GM12878 (cell line): ENCODE data around the gene MBD3. TPM values are rescaled to one million over a fixed set of nuclear protein-coding genes. Genes with fewer than 3 reads are reported as not detected.

Source experiments
- ATAC-seq: fragments of 200-7000 bp; cut with Tn5 transposase; 3 replicates; pipeline ENCODE4 v1.9.1; 2020; ENCODE audit warnings: mild to moderate bottlenecking, moderate library complexity
- BruUV-seq: library from RNA; stranded (reverse); fragments of 400-500 nt; replicated peaks from 2 replicates; lab custom pipeline; 2021; lab: Mats Ljungman, UMichigan
- CTCF ChIA-PET: fragments of 300-600 bp; sonication (Branson Sonifier 250); formaldehyde crosslinking; extraction: SDS; loops from one replicate; lab custom pipeline; 2021; ENCODE audit warnings: inconsistent platforms; lab: Yijun Ruan, JAX
- POLR2A ChIA-PET: fragments of 350-600 bp; formaldehyde crosslinking; extraction: SDS; loops from one replicate; lab custom pipeline; 2021; ENCODE audit warnings: inconsistent platforms; lab: Charles Lee
- RAD21 ChIA-PET: fragments of 300-600 bp; sonication (Branson Sonifier 250); formaldehyde crosslinking; loops from one replicate; lab custom pipeline; 2023; ENCODE audit warnings: antibody characterized with exemption; ENCODE audit not compliant: unreplicated experiment; lab: Charles Lee
- SMC1A ChIA-PET: fragments of 300-600 bp; sonication (Branson Sonifier 250); formaldehyde crosslinking; loops from one replicate; lab custom pipeline; 2023; ENCODE audit not compliant: unreplicated experiment, uncharacterized antibody; lab: Charles Lee
- DNase-seq: peaks from one replicate; pipeline ENCODE4 v3.0.0-alpha.2; 2011; ENCODE audit warnings: low read depth, low spot score
- FAIRE-seq: peaks from 3 replicates; lab custom pipeline; 2011; peaks lifted over from hg19 to GRCh38; lab: Jason Lieb, UNC
- H2AFZ ChIP-seq: 2 replicates; pipeline ENCODE4 v1.6.0; 2011; ENCODE audit warnings: low read depth, low read length, control low read depth; ENCODE audit not compliant: control insufficient read depth
- H3K27ac ChIP-seq: 2 replicates; pipeline ENCODE4 v1.5.1; 2011; ENCODE audit warnings: control low read depth; ENCODE audit not compliant: control insufficient read depth, insufficient read depth
- H3K27me3 ChIP-seq, 2 experiments: replicated peaks in 1 of 2; 2 replicates each; pipeline versions ENCODE4 v1.6.0 to v1.6.1; 2011; ENCODE audit warnings: low read length in 1 of 2; ENCODE audit not compliant: control insufficient read depth in 2 of 2, insufficient read depth in 2 of 2
- H3K36me3 ChIP-seq, 2 experiments: 2 replicates each; pipeline ENCODE4 v1.5.1; 2011; ENCODE audit warnings: low read length in 1 of 2; ENCODE audit not compliant: control insufficient read depth in 2 of 2, insufficient read depth in 2 of 2
- H3K4me1 ChIP-seq: 2 replicates; pipeline ENCODE4 v1.6.1; 2011; ENCODE audit warnings: mild to moderate bottlenecking, low read length, moderate library complexity, mixed read lengths; ENCODE audit not compliant: control insufficient read depth, insufficient read depth
- H3K4me2 ChIP-seq: 2 replicates; pipeline ENCODE4 v1.6.0; 2011; ENCODE audit warnings: control low read depth; ENCODE audit not compliant: control insufficient read depth, insufficient read depth
- H3K4me3 ChIP-seq: fragments of 200-600 bp; sonication (generic); 2 replicates; pipeline ENCODE4 v1.5.1; 2016
- H3K79me2 ChIP-seq: 2 replicates; pipeline ENCODE4 v1.6.0; 2011; ENCODE audit warnings: low read length; ENCODE audit not compliant: control insufficient read depth, insufficient read depth
- H3K9ac ChIP-seq: 2 replicates; pipeline ENCODE4 v1.8.0; 2011; ENCODE audit warnings: low read length, control low read depth, mixed read lengths; ENCODE audit not compliant: control insufficient read depth, insufficient read depth
- H3K9me3 ChIP-seq: replicated peaks from 3 replicates; pipeline ENCODE4 v1.5.1; 2011; ENCODE audit warnings: mild to moderate bottlenecking, low read length; ENCODE audit not compliant: control insufficient read depth, insufficient read depth
- H4K20me1 ChIP-seq: 2 replicates; pipeline ENCODE4 v1.6.0; 2011; ENCODE audit not compliant: control insufficient read depth, insufficient read depth
- CTCF ChIP-seq, 3 experiments: IDR thresholded peaks in 2 of 3; conservative IDR thresholded peaks in 1 of 3; 2 replicates each; pipeline ENCODE4 v1.5.1; 2011; ENCODE audit warnings: low read depth in 3 of 3, low read length in 3 of 3, mild to moderate bottlenecking in 3 of 3, control low read depth in 2 of 3, moderate library complexity in 2 of 3, inconsistent platforms in 1 of 3, mixed read lengths in 1 of 3; ENCODE audit not compliant: control insufficient read depth in 2 of 3, insufficient read depth in 1 of 3; ENCODE audit errors: extremely low read depth in 1 of 3
- DPF2 ChIP-seq: fragments of 450-650 bp; IDR thresholded peaks from 2 replicates; pipeline ENCODE4 v1.6.1; 2017; ENCODE audit warnings: mild to moderate bottlenecking
- EED ChIP-seq: sonication (generic); IDR thresholded peaks from 2 replicates; pipeline ENCODE4 v1.6.1; 2016; ENCODE audit warnings: antibody characterized with exemption, low read depth
- IRF4 ChIP-seq: IDR thresholded peaks from 2 replicates; pipeline ENCODE4 v1.6.1; 2011; ENCODE audit warnings: low read depth, low read length
- MTA3 ChIP-seq: IDR thresholded peaks from 2 replicates; pipeline ENCODE4 v1.6.1; 2012; ENCODE audit warnings: low read length, inconsistent platforms, borderline replicate concordance
- NR2C1 ChIP-seq: fragments of 450-650 bp; IDR thresholded peaks from 2 replicates; pipeline ENCODE4 v1.6.1; 2017; ENCODE audit warnings: antibody characterized with exemption, mild to moderate bottlenecking, moderate library complexity
- POLR2A ChIP-seq: IDR thresholded peaks from 2 replicates; pipeline ENCODE4 v1.6.1; 2011; ENCODE audit warnings: low read depth, mild to moderate bottlenecking, low read length
- SKIL ChIP-seq: fragments of 450-650 bp; IDR thresholded peaks from 2 replicates; pipeline ENCODE4 v1.6.1; 2017; ENCODE audit warnings: mild to moderate bottlenecking, low read depth, inconsistent platforms; ENCODE audit not compliant: poor library complexity, severe bottlenecking
- STAT1 ChIP-seq: fragments of 450-650 bp; conservative IDR thresholded peaks from 2 replicates; pipeline ENCODE4 v1.6.1; 2014; ENCODE audit warnings: antibody characterized with exemption, mild to moderate bottlenecking
- USF1 ChIP-seq: IDR thresholded peaks from 2 replicates; pipeline ENCODE4 v1.6.1; 2011; ENCODE audit warnings: borderline replicate concordance, low read depth, mild to moderate bottlenecking, moderate library complexity, mixed read lengths, low read length; ENCODE audit not compliant: insufficient read depth; ENCODE audit errors: extremely low read length
- WGBS: methylation state at CpG from one replicate; pipeline ENCODE4 v1.1.6; 2016; ENCODE audit warnings: low lambda C conversion rate; ENCODE audit not compliant: insufficient replicate concordance, insufficient coverage; ENCODE audit errors: missing lambda C conversion rate; 5-methylcytosine and 5-hydroxymethylcytosine counted together
- in situ Hi-C: fragments of 300-500 bp; cut with MboI; formaldehyde crosslinking; loops from 9 replicates; pipeline ENCODE4 v1.14.3; 2018; ENCODE audit warnings: mixed read lengths
- intact Hi-C: fragments of 100-400 bp; cut with micrococcal nuclease; formaldehyde crosslinking; loops from one replicate; pipeline ENCODE4 v1.14.2; 2022; ENCODE audit not compliant: unreplicated experiment
- polyA plus RNA-seq, 11 experiments: library from polyadenylated mRNA; depleted of rRNA in 4 of 11; unstranded in 6 of 11; stranded (reverse) in 5 of 11; fragments of >200 nt; fragmentation: Nextera tagmentation in 4 of 11; fragmentation: Illumina TruSeq in 1 of 11; extraction: Ambion mirVana in 4 of 11; extraction: Trizol in 1 of 11; gene quantifications; 1 replicate in 1 of 11; 2 replicates in 10 of 11; pipeline versions ENCODE4 v1.2.1 to v1.2.3, GENCODE V29; 2011 to 2016; ENCODE audit warnings: inconsistent platforms in 2 of 11, missing spikeins in 2 of 11, low read depth in 1 of 11
- total RNA-seq, 4 experiments: library from RNA; depleted of rRNA in 3 of 4; stranded (reverse); fragments of >200 nt in 3 of 4; fragmentation: Illumina TruSeq in 1 of 4; extraction: Trizol in 1 of 4; gene quantifications; 2 replicates each; pipeline versions ENCODE4 v1.2.1 to v1.2.3, GENCODE V29; 2013 to 2021

Gene MBD3
- total and polyA plus RNA-seq, 10 of the 15 experiments (the other 5 are each of a cell fraction or from before 2014, with no cell fraction given), result 0.13 to 107 (median 21.9) TPM

- TF ChIP-seq SKIL (no peak), POLR2A (peak; percentile 26), EED (no peak), IRF4 (no peak), NR2C1 (no peak), USF1 (no peak)
Measured at GRCh38 chr19:1618157-1619093, 25.8 kb upstream of the MBD3 start (continued).

- POLR2A ChIA-PET, result interaction anchor here (1.5 kb wide), 1 partner anchor 10 kb away, joined by 3 read pairs; no protein-coding TSS in a partner anchor
- no peaks in the 10 kb centered on the region for H3K4me1 ChIP-seq
- H4K20me1 ChIP-seq, result no peaks in the 10 kb centered on the region
- H3K9ac ChIP-seq, result no peak overlapping the region
- no peak overlapping the region for H3K4me3 ChIP-seq
- H3K36me3 ChIP-seq, result peaks cover 17 to 67% of the 10 kb centered on the region in 2 experiments
- H3K79me2 ChIP-seq, result no peaks in the 10 kb centered on the region
- 73% methylated on average over 4 of the region's 4 CpGs for WGBS
- FAIRE-seq, result no peak
- TF ChIP-seq DPF2, result no peak
- no peak for TF ChIP-seq CTCF (IDR thresholded peaks at IDR 0.05 in 2 of 3, conservative IDR thresholded peaks at IDR 0.05 in 1 of 3; ENCODE audit: control insufficient read depth in 2 of 3, extremely low read depth in 1 of 3, insufficient read depth in 1 of 3, low read depth in 3 of 3, low read length in 3 of 3)
- TF ChIP-seq MTA3, result no peak
- TF ChIP-seq STAT1, result no peak
- TF ChIP-seq, all 136 proteins: peak for 0
- H3K9me3 ChIP-seq, result no peaks in the 10 kb centered on the region
- H3K4me2 ChIP-seq, result no peak overlapping the region
- ATAC-seq, result no peak
- RAD21 ChIA-PET, result no interaction called here
- no peaks in the 10 kb centered on the region for H3K27me3 ChIP-seq
- H2AFZ ChIP-seq, result no peak overlapping the region
- H3K27ac ChIP-seq, result no peak overlapping the region
- intact Hi-C loops, result no loop called here
- DNase-seq, result no peak
- no TSS peak for BruUV-seq
- CTCF ChIA-PET, result interaction anchor here (0.9 to 1.5 kb wide), 3 partner anchors 34 to 147 kb away, joined by 3 to 4 read pairs (median 4); no protein-coding TSS in a partner anchor
- in situ Hi-C loops, result no loop called here
- SMC1A ChIA-PET, result interaction anchor here (1.5 kb wide), 1 partner anchor 56 kb away, joined by 4 read pairs; no protein-coding TSS in a partner anchor
Measured at GRCh38 chr19:1616875-1617274, 24.2 kb upstream of the MBD3 start.
